Body of pancreas (tissue), 4 donors: ENCODE measurements around the gene MACROH2A2. TPM values are rescaled to one million over a fixed set of nuclear protein-coding genes. Genes with fewer than 3 reads are reported as not detected.

Source experiments
- ATAC-seq: fragments of 150-250 bp; one replicate; pipeline ENCODE4 v1.9.1; 2016
- DNase-seq, 4 donors: peaks; one replicate each; pipeline ENCODE4 v3.0.0-alpha.2; 2019
- H3K27ac ChIP-seq, 4 donors: fragments of 200-600 bp; sonication (generic); 1 replicate in 3 of 4; 2 replicates in 1 of 4; pipeline versions ENCODE4 v1.5.1 to v1.6.1; 2016 to 2019; ENCODE audit warnings: mild to moderate bottlenecking in 1 of 4, mixed read lengths in 1 of 4, moderate library complexity in 1 of 4
- H3K27me3 ChIP-seq, 2 donors: fragments of 200-600 bp; sonication (generic); one replicate each; pipeline ENCODE4 v1.6.0; 2016; ENCODE audit warnings: mild to moderate bottlenecking in 1 of 2
- H3K36me3 ChIP-seq, 2 donors: fragments of 200-600 bp; sonication (generic); replicated peaks in 1 of 2; 2 replicates each; pipeline ENCODE4 v1.5.1; 2016; ENCODE audit warnings: low read depth in 2 of 2; ENCODE audit not compliant: insufficient read depth in 1 of 2
- H3K4me1 ChIP-seq: fragments of 200-600 bp; sonication (generic); one replicate; pipeline ENCODE4 v1.6.0; 2016
- H3K4me3 ChIP-seq, 2 donors: fragments of 200-600 bp; sonication (generic); 1 replicate in 1 of 2; 2 replicates in 1 of 2; pipeline ENCODE4 v1.5.1; 2016 to 2019
- H3K9me3 ChIP-seq, 3 donors: fragments of 200-600 bp; sonication (generic); 1 replicate in 2 of 3; 2 replicates in 1 of 3; pipeline ENCODE4 v1.5.1; 2016
- POLR2A ChIP-seq, 3 donors: fragments of 450-650 bp; IDR thresholded peaks; one replicate each; pipeline ENCODE4 v1.6.1; 2016; ENCODE audit warnings: antibody characterized with exemption in 3 of 3, mild to moderate bottlenecking in 2 of 3
- WGBS, 2 donors: methylation state at CpG; one replicate each; pipeline ENCODE4 v1.1.5; 2017; 5-methylcytosine and 5-hydroxymethylcytosine counted together
- intact Hi-C: fragments of 100-400 bp; cut with DNase I; formaldehyde crosslinking; loops from one replicate; pipeline ENCODE4 v1.15.1; 2023
- total RNA-seq, 2 donors: library from RNA; depleted of rRNA; stranded (reverse); fragments of >200 nt; gene quantifications; one replicate each; pipeline ENCODE4 v1.1.0, GENCODE V29; 2016
- TF ChIP-seq, protein P1 (sequence below), 7 experiments: fragments of 450-650 bp in 4 of 7; fragments of 200-600 bp in 3 of 7; sonication (generic) in 3 of 7; IDR thresholded peaks; one replicate each; pipeline ENCODE4 v1.5.1; 2016 to 2019; ENCODE audit warnings: antibody characterized with exemption in 7 of 7

Gene MACROH2A2
- total RNA-seq, 2 donors from 2014 or later = 0.99 to 10.6 TPM

DNA sequence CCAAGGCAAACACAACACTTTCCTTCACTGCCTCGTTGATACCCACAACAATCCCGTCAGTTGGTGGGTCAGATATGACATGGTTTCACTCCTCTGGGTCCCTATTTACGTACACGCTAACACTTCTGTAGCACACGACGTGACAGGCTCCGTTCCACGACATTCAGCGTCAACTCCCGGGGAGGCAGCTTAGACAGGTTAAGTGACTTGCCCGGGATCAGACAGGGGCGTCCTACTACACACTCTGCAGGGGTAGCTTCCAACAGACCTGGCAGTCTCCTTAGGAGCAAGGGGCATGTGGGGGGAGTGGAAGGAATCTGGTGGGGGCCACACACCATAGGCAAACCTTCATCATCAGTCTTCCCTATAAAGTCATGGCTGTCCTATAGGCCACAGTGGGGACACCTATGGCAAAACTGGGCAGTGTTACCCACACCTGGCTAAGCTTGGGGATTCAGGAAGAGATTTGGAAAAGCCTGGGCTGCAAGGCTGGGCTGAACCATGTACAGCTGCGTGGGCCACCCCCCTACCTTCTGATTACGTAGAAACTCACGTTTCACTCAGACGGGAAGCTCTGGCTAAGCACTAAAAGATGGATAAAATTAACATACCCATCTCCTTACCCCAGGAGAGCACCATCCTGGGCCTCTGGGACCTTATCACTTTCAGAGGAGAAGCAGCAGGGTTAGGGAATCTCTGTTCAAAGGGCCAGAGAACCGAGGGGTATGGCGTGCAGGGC, 91.9 kb downstream of the MACROH2A2 start:
- WGBS, 2 donors = 80 to 82% methylated on average over 18 of the region's 18 CpGs
- TF ChIP-seq, protein P1, sequence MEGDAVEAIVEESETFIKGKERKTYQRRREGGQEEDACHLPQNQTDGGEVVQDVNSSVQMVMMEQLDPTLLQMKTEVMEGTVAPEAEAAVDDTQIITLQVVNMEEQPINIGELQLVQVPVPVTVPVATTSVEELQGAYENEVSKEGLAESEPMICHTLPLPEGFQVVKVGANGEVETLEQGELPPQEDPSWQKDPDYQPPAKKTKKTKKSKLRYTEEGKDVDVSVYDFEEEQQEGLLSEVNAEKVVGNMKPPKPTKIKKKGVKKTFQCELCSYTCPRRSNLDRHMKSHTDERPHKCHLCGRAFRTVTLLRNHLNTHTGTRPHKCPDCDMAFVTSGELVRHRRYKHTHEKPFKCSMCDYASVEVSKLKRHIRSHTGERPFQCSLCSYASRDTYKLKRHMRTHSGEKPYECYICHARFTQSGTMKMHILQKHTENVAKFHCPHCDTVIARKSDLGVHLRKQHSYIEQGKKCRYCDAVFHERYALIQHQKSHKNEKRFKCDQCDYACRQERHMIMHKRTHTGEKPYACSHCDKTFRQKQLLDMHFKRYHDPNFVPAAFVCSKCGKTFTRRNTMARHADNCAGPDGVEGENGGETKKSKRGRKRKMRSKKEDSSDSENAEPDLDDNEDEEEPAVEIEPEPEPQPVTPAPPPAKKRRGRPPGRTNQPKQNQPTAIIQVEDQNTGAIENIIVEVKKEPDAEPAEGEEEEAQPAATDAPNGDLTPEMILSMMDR (IDR thresholded peaks at IDR 0.05) = no peak
- no peak for TF ChIP-seq POLR2A (IDR thresholded peaks at IDR 0.05)
- H3K27me3 ChIP-seq = no peaks in the 10 kb centered on the region
- DNase-seq = no peak
- intact Hi-C loops = no loop called here
- no peak overlapping the region for H3K27ac ChIP-seq
- H3K9me3 ChIP-seq = no peaks in the 10 kb centered on the region
- H3K4me1 ChIP-seq = peaks cover 20% of the 10 kb centered on the region
- no peak overlapping the region for H3K4me3 ChIP-seq
- H3K36me3 ChIP-seq = peaks cover 0 to 2% of the 10 kb centered on the region in 2 donors
- no peak for ATAC-seq

DNA sequence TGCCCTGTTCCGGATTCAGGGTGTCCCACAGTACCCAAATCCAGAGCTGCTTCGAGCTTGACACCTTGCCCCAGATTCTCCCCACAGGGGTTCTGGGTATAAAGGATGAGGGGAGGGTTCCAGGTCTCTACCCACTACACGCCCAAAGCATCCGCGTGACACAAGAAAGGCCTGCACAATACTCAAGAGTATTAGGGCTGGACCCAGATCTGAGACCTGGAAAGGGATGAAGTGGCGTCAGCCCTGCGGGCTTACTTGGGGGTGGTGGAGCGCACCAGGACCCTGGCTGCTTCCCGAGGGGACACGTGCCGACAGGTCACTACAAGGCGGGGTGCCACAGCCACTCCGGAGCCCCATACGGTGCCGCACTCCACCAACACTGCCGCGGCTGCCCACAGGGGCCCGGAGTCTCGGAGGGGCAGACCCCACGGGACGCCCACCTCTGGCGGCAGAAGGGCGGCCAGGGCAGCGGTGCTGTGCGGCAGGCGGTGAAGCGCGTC, 92.6 kb downstream of the MACROH2A2 start:
- WGBS, 2 donors = 10 to 47% methylated on average over 3 to 24 of the region's 28 CpGs
- peak overlapping the region; percentile 38 to 44 for H3K4me3 ChIP-seq
- intact Hi-C loops = no loop called here
- peaks cover 20% of the 10 kb centered on the region for H3K4me1 ChIP-seq
- H3K36me3 ChIP-seq = peaks cover 0 to 2% of the 10 kb centered on the region in 2 donors
- peak overlapping the region; percentile 74 to 91 (median 83) for H3K27ac ChIP-seq
- TF ChIP-seq, protein P1 (IDR thresholded peaks at IDR 0.05) = no peak
- DNase-seq (peak in 2 of 4 donors; percentile 22 to 24), ATAC-seq (no peak)
- H3K9me3 ChIP-seq = no peaks in the 10 kb centered on the region
- H3K27me3 ChIP-seq = no peaks in the 10 kb centered on the region

DNA sequence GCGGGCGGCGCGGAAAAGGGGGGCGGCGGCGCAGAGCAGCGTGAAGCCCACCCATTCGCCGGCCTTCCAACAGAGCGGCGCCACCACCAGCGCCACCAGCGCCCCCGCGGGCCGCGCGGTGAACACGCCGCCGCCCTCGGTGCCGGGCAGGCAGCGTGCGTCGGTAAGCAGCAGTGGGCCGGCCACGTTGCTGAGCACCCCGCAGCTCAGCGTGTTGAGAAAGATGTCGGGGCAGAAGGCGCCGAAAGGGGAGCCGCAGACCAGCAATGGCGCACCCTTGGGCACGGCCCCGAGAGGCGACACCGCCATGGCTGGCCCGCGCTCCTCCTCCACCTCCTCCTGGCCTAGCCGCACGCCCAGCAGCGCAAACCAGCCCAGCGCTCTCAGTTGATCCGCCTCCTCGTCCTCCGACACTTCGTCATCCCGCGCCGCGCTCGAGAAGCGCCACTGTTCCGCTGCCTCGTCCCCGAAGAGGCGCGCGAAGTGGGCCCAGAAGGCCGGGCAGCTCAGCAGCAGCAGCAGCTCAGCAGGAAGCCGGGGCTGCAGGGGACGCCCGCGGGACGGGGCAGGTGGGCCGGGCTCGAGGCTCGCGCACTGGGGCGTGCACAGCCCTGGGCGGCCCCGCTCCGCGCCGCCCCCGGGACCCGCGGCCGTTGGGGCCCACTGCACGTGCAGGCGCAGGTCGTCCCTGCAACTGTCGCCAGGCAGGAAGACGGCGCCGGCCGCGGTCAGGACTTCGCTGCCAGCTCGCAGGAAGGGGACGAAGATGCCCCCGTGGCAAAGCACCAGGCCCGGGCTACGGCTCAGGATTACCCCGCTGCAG, 93.2 kb downstream of the MACROH2A2 start:
- Histone ChIP-seq H3K27ac (peak overlapping the region; percentile 74 to 91 (median 83)), H3K4me1 (peaks cover 20% of the 10 kb centered on the region), H3K9me3 (no peaks in the 10 kb centered on the region), H3K36me3 (peaks cover 0 to 2% of the 10 kb centered on the region in 2 donors), H3K27me3 (no peaks in the 10 kb centered on the region), H3K4me3 (peak overlapping the region; percentile 38 to 44)
- intact Hi-C loops = no loop called here
- ATAC-seq = peak; percentile 64
- 0% methylated on average over 84 of the region's 98 CpGs; no CpG with 5 or more reads in 1 of the 2 donors for WGBS, 2 donors
- TF ChIP-seq POLR2A (IDR thresholded peaks at IDR 0.05) = peak in 1 of 3 donors; percentile 36
- TF ChIP-seq, protein P1 (IDR thresholded peaks at IDR 0.05) = peak; percentile 35 to 69 (median 52)
- peak; percentile 61 to 66 (median 62) for DNase-seq

DNA sequence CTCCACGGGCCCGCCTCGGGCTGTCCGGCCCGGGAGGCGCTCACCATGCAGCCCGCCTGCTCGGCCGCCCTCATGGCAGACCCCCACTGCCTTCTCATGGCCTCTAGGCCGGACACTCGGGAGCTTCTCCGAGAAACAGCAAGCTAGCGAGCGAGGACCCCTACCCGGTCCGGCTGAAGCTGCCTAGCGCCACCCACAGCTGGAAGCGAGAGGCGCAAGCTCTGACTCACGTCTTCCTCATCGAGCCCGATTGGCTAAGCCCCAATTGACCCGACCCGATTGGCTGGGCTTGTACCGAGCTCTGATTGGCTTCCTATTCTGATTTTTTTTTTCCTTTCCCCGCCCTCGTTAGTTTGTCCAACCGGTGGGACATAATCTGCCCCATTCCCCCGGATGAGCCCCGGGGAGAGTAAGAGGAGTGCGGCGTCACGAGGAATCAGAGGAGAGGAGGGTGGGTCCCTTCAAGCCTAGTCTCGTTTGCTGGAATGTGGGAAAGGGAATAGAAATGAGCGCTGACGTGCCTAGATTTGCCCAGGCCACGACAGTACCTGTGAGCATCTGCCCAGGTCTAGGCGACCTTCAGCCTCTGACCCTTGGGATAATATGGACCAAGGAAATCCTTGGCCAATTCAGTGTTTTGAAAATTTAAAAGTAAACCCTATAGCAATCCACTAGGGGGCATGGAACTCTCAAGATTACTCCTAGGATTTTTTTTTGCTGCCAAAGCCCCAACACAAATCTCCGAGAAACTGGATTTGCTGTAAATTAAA, 94.0 kb downstream of the MACROH2A2 start, which contains the start of gene TYSND1:
Gene TYSND1, minus strand, starts transcription at position 212 of the 770 bp plus-strand sequence. Its CDS starts 114 bp downstream, at position 98.
- Histone ChIP-seq H3K9me3 (no peaks in the 10 kb centered on the region), H3K27me3 (no peaks in the 10 kb centered on the region), H3K36me3 (peaks cover 0 to 2% of the 10 kb centered on the region in 2 donors), H3K4me3 (peak within 1 kb of the TSS; percentile 38 to 44), H3K27ac (peak within 1 kb of the TSS; percentile 74 to 91 (median 83)), H3K4me1 (peaks cover 20% of the 10 kb centered on the region)
- ATAC-seq (peak; percentile 96), DNase-seq (peak; percentile 97 to 99 (median 98))
- TF ChIP-seq, protein P1 (IDR thresholded peaks at IDR 0.05) = peak; percentile 48 to 86 (median 74)
- TF ChIP-seq POLR2A (IDR thresholded peaks at IDR 0.05) = peak; percentile 56 to 85 (median 85)
- intact Hi-C loops = no loop called here
- WGBS, 2 donors = 1 to 2% methylated on average over 25 to 38 of the region's 39 CpGs
